Sigmoid colon (tissue), 7 donors: Measurements from ENCODE around the gene GPR157. TPM values are rescaled to one million over a fixed set of nuclear protein-coding genes. Genes with fewer than 3 reads are reported as not detected.

ENCODE experiments used
- DNase-seq: peaks from one replicate; pipeline ENCODE4 v3.0.0-alpha.2; 2019
- H3K27ac ChIP-seq, 4 donors: fragments of 200-600 bp; sonication (generic); one replicate each; pipeline ENCODE4 v1.5.1; 2016 to 2019; ENCODE audit warnings: mild to moderate bottlenecking in 1 of 4
- H3K27me3 ChIP-seq, 3 donors: fragments of 200-600 bp; sonication (generic); one replicate each; pipeline ENCODE4 v1.5.1; 2019; ENCODE audit warnings: mild to moderate bottlenecking in 1 of 3
- H3K36me3 ChIP-seq, 4 donors: fragments of 200-600 bp; sonication (generic); one replicate each; pipeline ENCODE4 v1.5.1; 2016 to 2019
- H3K4me1 ChIP-seq, 4 donors: fragments of 200-600 bp; sonication (generic); one replicate each; pipeline ENCODE4 v1.5.1; 2017 to 2019
- H3K4me3 ChIP-seq, 4 donors: fragments of 200-600 bp; sonication (generic); one replicate each; pipeline ENCODE4 v1.5.1; 2017 to 2019; ENCODE audit warnings: mild to moderate bottlenecking in 2 of 4, moderate library complexity in 1 of 4
- H3K9me3 ChIP-seq, 4 donors: fragments of 200-600 bp in 3 of 4; sonication (generic) in 3 of 4; one replicate each; pipeline versions ENCODE4 v1.5.1 to v1.6.1; 2013 to 2019
- EP300 ChIP-seq, 4 donors: sonication (generic); formaldehyde crosslinking; IDR thresholded peaks; one replicate each; pipeline ENCODE4 v1.6.1; 2017; ENCODE audit warnings: antibody characterized with exemption in 4 of 4
- POLR2A ChIP-seq, 2 donors: fragments of 450-650 bp; IDR thresholded peaks; one replicate each; pipeline ENCODE4 v1.6.1; 2016; ENCODE audit warnings: antibody characterized with exemption in 2 of 2, mild to moderate bottlenecking in 2 of 2, moderate library complexity in 2 of 2
- POLR2AphosphoS5 ChIP-seq, 4 donors: sonication (generic); formaldehyde crosslinking; IDR thresholded peaks; one replicate each; pipeline ENCODE4 v1.6.1; 2017; ENCODE audit warnings: antibody characterized with exemption in 4 of 4
- WGBS, 2 donors: extraction: QIAGEN DNeasy Blood & Tissue Kit; methylation state at CpG; one replicate each; pipeline ENCODE4 v1.1.7; 2013; 5-methylcytosine and 5-hydroxymethylcytosine counted together
- intact Hi-C: fragments of 100-400 bp; cut with DNase I; formaldehyde crosslinking; loops from one replicate; pipeline ENCODE4 v1.15.1; 2023
- polyA plus RNA-seq, 3 donors: library from polyadenylated mRNA; stranded (reverse); fragments of 200-250 nt; gene quantifications; one replicate each; pipeline ENCODE4 v1.2.3, GENCODE V29; 2013
- small RNA-seq, 3 donors: library from RNA; depleted of rRNA; stranded (forward); fragments of <200 nt; gene quantifications; one replicate each; pipeline ENCODE3, GENCODE V24; 2016
- total RNA-seq, 4 donors: library from RNA; depleted of rRNA; stranded (reverse); fragments of >200 nt; gene quantifications; one replicate each; pipeline ENCODE4 v1.1.0, GENCODE V29; 2016
- TF ChIP-seq, protein P1 (sequence below), 4 experiments: fragments of 450-650 bp in 3 of 4; fragments of 200-600 bp in 1 of 4; IDR thresholded peaks; one replicate each; pipeline ENCODE4 v1.5.1; 2016 to 2019; ENCODE audit warnings: antibody characterized with exemption in 4 of 4, mild to moderate bottlenecking in 3 of 4, moderate library complexity in 2 of 4
- donor health status: healthy with polysubstance abuse.
- donor health status: Bipolar disorder and iron deficiency.
- donor health status: healthy.

Gene GPR157
- total and polyA plus RNA-seq, 7 donors = 0.92 to 3.7 (median 1.8) TPM

DNA sequence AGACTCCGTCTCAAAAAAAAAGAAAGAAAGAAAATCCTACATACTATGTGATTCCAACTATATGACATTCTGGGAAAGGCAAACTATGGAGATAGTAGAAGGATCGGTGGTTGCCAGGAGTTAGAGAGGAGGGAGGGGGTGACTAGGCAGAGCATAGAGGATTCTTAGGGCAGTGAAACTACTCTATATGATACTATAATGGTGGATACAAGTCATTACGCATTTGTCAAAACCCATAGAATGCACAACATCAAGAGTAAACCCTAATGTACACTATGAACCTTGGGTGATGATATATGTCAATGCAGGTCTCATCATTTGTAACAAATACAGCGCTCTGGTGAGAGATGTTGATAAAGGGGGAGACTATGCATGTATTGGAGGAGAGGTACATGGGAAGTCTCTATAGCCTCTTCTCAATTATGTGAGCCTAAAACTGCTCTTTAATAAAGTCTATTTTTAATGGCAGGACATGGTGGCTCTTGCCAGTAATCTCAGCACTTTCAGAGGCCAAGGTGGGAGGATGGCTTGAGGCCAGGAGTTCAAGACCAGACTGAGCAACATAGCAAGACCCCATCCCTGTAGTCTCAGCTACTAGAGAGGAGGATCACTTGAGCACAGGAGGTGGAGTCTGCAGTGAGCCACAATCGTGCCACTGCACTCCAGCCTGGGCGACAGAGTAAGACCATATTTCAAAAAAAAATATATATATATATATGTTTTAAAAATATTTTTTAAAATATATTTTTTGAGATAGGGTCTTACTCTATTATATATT lies 76.4 kb downstream of the GPR157 start:
- DNase-seq = no peak
- intact Hi-C loops = loop anchor here (5.0 kb wide), 1 partner anchor 35 kb away; no protein-coding TSS in a partner anchor
- H3K27ac ChIP-seq = no peak overlapping the region
- no peaks in the 10 kb centered on the region for H3K9me3 ChIP-seq
- WGBS, 2 donors = 95 to 97% methylated on average over 6 of the region's 6 CpGs
- no peaks in the 10 kb centered on the region for H3K36me3 ChIP-seq
- no peaks in the 10 kb centered on the region for H3K27me3 ChIP-seq
- H3K4me1 ChIP-seq = no peaks in the 10 kb centered on the region
- TF ChIP-seq POLR2A (IDR thresholded peaks at IDR 0.05) = no peak
- TF ChIP-seq, protein P1, sequence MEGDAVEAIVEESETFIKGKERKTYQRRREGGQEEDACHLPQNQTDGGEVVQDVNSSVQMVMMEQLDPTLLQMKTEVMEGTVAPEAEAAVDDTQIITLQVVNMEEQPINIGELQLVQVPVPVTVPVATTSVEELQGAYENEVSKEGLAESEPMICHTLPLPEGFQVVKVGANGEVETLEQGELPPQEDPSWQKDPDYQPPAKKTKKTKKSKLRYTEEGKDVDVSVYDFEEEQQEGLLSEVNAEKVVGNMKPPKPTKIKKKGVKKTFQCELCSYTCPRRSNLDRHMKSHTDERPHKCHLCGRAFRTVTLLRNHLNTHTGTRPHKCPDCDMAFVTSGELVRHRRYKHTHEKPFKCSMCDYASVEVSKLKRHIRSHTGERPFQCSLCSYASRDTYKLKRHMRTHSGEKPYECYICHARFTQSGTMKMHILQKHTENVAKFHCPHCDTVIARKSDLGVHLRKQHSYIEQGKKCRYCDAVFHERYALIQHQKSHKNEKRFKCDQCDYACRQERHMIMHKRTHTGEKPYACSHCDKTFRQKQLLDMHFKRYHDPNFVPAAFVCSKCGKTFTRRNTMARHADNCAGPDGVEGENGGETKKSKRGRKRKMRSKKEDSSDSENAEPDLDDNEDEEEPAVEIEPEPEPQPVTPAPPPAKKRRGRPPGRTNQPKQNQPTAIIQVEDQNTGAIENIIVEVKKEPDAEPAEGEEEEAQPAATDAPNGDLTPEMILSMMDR (IDR thresholded peaks at IDR 0.05) = no peak
- no peak for TF ChIP-seq POLR2AphosphoS5 (IDR thresholded peaks at IDR 0.05)
- TF ChIP-seq EP300 (IDR thresholded peaks at IDR 0.05) = no peak
- H3K4me3 ChIP-seq = no peak overlapping the region

DNA sequence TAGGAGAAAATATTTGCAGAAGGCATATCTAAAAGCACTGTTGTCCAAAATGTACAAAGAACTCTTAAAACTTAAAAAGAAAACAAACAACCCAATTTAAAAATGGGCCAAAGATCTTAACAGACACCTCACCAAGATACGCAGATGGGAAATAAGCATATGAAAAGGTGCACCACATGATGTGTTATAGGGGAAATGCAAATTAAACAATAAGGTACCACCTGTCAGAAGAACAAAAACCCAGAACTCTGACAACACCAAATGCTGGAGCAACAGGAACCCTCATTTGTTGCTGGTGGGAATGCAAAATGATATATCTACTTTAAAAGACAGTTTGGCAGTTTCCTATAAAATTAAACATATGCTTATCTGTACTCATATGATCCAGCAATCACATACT lies 77.5 kb downstream of the GPR157 start:
- intact Hi-C loops = loop anchor here (5.0 kb wide), 1 partner anchor 36 kb away; no protein-coding TSS in a partner anchor
- H3K4me3 ChIP-seq = no peak overlapping the region
- no peaks in the 10 kb centered on the region for H3K27me3 ChIP-seq
- no peaks in the 10 kb centered on the region for H3K9me3 ChIP-seq
- no peak overlapping the region for H3K27ac ChIP-seq
- no peak for DNase-seq
- no peaks in the 10 kb centered on the region for H3K36me3 ChIP-seq
- no peaks in the 10 kb centered on the region for H3K4me1 ChIP-seq
- TF ChIP-seq, protein P1 (IDR thresholded peaks at IDR 0.05) = no peak
- TF ChIP-seq POLR2A (IDR thresholded peaks at IDR 0.05) (no peak), EP300 (IDR thresholded peaks at IDR 0.05) (no peak), POLR2AphosphoS5 (IDR thresholded peaks at IDR 0.05) (no peak)
- WGBS, 2 donors = 81 to 90% methylated on average over 1 of the region's 1 CpG

DNA sequence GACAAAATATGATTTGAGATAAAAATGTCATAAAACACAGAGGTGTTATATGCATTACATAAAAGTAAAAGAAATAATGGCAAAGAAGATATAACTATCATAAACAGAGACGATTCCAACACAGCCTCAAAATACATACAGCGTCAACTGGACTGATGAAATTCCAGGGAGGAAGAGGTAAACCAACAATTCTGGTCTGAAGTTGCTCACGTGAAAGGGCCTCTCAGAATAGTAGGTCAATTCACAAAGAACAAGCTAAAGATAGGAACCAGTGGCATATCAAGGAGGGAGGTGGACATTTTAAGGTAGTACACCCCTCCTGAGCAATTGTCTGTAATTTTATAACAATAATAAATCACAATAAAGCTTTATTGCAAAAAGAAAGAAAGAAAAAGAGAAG lies 78.1 kb downstream of the GPR157 start:
- no peak for DNase-seq
- Histone ChIP-seq H3K27me3 (no peaks in the 10 kb centered on the region), H3K9me3 (no peaks in the 10 kb centered on the region), H3K4me1 (no peaks in the 10 kb centered on the region), H3K4me3 (no peak overlapping the region), H3K27ac (no peak overlapping the region), H3K36me3 (no peaks in the 10 kb centered on the region)
- intact Hi-C loops = loop anchor here (5.0 kb wide), 1 partner anchor 36 kb away; no protein-coding TSS in a partner anchor
- WGBS, 2 donors = 48 to 73% methylated on average over 3 of the region's 3 CpGs
- no peak for TF ChIP-seq POLR2A (IDR thresholded peaks at IDR 0.05)
- TF ChIP-seq, protein P1 (IDR thresholded peaks at IDR 0.05) = no peak
- no peak for TF ChIP-seq POLR2AphosphoS5 (IDR thresholded peaks at IDR 0.05)
- TF ChIP-seq EP300 (IDR thresholded peaks at IDR 0.05) = no peak

Small RNAs within 50 kb of the gene (small RNA-seq; reads per million reads assigned to genes)
- gene RF00424 = 0 reads per million in 3 donors

Other genes with a start within 250 kb of the GPR157 start
- not detected for gene CA6, start 183.2 kb downstream of the GPR157 start, total RNA-seq
- under 1 TPM in 1 of 3 donors, not detected in 2; 0.60 TPM for gene CA6, start 183.2 kb downstream of the GPR157 start, polyA plus RNA-seq
- gene SLC2A7, start 102.7 kb downstream of the GPR157 start, total RNA-seq = not detected
- under 1 TPM in 1 of 3 donors, not detected in 2; 0.06 TPM for gene SLC2A7, start 102.7 kb downstream of the GPR157 start, polyA plus RNA-seq
- gene SLC2A5, start 59.5 kb downstream of the GPR157 start, total RNA-seq = 1 to 10 TPM; 3.5 to 9.1 (median 5.5) TPM
- gene SLC2A5, start 59.5 kb downstream of the GPR157 start, polyA plus RNA-seq = 1 to 10 TPM; 1.4 to 4.9 (median 1.8) TPM
- 10 to 100 TPM; 21.6 to 34.3 (median 25.0) TPM for gene H6PD, start 105.7 kb upstream of the GPR157 start, total RNA-seq
- gene H6PD, start 105.7 kb upstream of the GPR157 start, polyA plus RNA-seq = 10 to 100 TPM in 1 of 3 donors, 1 to 10 TPM in 2; 2.8 to 25.9 (median 3.0) TPM
- 10 to 100 TPM; 17.4 to 34.3 (median 24.1) TPM for gene SPSB1, start 163.8 kb upstream of the GPR157 start, total RNA-seq
- gene SPSB1, start 163.8 kb upstream of the GPR157 start, polyA plus RNA-seq = 10 to 100 TPM; 25.7 to 31.2 (median 26.4) TPM